IMR-90 (cell line): ENCODE measurements around the gene LNP1. TPM values are rescaled to one million over a fixed set of nuclear protein-coding genes. Genes with fewer than 3 reads are reported as not detected.

Experiments used
- ATAC-seq: fragments of 200-7000 bp; cut with Tn5 transposase; 2 replicates; pipeline ENCODE4 v1.9.1; 2020; ENCODE audit warnings: low read depth, mild to moderate bottlenecking, moderate library complexity
- BruUV-seq: library from RNA; stranded (reverse); fragments of 400-500 nt; replicated peaks from 2 replicates; lab custom pipeline; 2021; lab: Mats Ljungman, UMichigan
- CTCF ChIA-PET: fragments of 300-600 bp; formaldehyde crosslinking; extraction: SDS; loops from one replicate; lab custom pipeline; 2021; ENCODE audit warnings: antibody characterized with exemption; lab: Yijun Ruan, JAX
- POLR2A ChIA-PET: fragments of 300-600 bp; sonication (Branson Sonifier 250); formaldehyde crosslinking; loops from one replicate; lab custom pipeline; 2022; ENCODE audit warnings: antibody characterized with exemption; ENCODE audit not compliant: unreplicated experiment; lab: Charles Lee
- DNase-seq: peaks from one replicate; pipeline ENCODE4 v3.0.0; 2013
- H2AFZ ChIP-seq: replicated peaks from 2 replicates; pipeline ENCODE3; 2013; ENCODE audit warnings: low read length, mild to moderate bottlenecking; ENCODE audit not compliant: poor library complexity
- H2AK5ac ChIP-seq: 2 replicates; pipeline ENCODE4 v1.6.1; 2013; ENCODE audit warnings: low read depth, low read length, inconsistent platforms
- H2AK9ac ChIP-seq: replicated peaks from 2 replicates; pipeline ENCODE3; 2013; ENCODE audit warnings: mild to moderate bottlenecking, low read depth, low read length, moderate library complexity; ENCODE audit not compliant: poor library complexity
- H2BK120ac ChIP-seq: 2 replicates; pipeline ENCODE4 v1.6.1; 2013; ENCODE audit warnings: low read depth, low read length, inconsistent platforms
- H2BK15ac ChIP-seq: 3 replicates; pipeline ENCODE4 v1.6.1; 2013; ENCODE audit warnings: low read depth, low read length, inconsistent platforms
- H2BK20ac ChIP-seq: 2 replicates; pipeline ENCODE4 v1.6.1; 2013; ENCODE audit warnings: low read depth, mild to moderate bottlenecking, inconsistent platforms, low read length, moderate library complexity
- H2BK5ac ChIP-seq: 2 replicates; pipeline ENCODE4 v1.6.1; 2013; ENCODE audit warnings: mild to moderate bottlenecking, low read depth, low read length, inconsistent platforms; ENCODE audit not compliant: poor library complexity, severe bottlenecking
- H3K14ac ChIP-seq: replicated peaks from 2 replicates; pipeline ENCODE4 v1.6.1; 2013; ENCODE audit warnings: low read depth, low read length, inconsistent platforms
- H3K18ac ChIP-seq: 2 replicates; pipeline ENCODE4 v1.6.1; 2013; ENCODE audit warnings: low read depth, low read length, control low read depth
- H3K23ac ChIP-seq: 2 replicates; pipeline ENCODE4 v1.6.1; 2013; ENCODE audit warnings: low read depth, low read length, inconsistent platforms
- H3K27ac ChIP-seq: 2 replicates; pipeline ENCODE4 v1.5.1; 2013; ENCODE audit warnings: mild to moderate bottlenecking, control low read depth, low read length; ENCODE audit not compliant: insufficient read depth
- H3K27me3 ChIP-seq: 2 replicates; pipeline ENCODE4 v1.6.1; 2013; ENCODE audit warnings: low read length; ENCODE audit not compliant: control insufficient read depth, insufficient read depth
- H3K36me3 ChIP-seq: 2 replicates; pipeline ENCODE4 v1.6.1; 2013; ENCODE audit warnings: low read length, mixed read lengths; ENCODE audit not compliant: control insufficient read depth, insufficient read depth
- H3K4ac ChIP-seq: 2 replicates; pipeline ENCODE4 v1.6.1; 2013; ENCODE audit warnings: low read depth, low read length, inconsistent platforms
- H3K4me1 ChIP-seq: 2 replicates; pipeline ENCODE4 v1.6.1; 2013; ENCODE audit warnings: low read length, mixed read lengths; ENCODE audit not compliant: control insufficient read depth, insufficient read depth
- H3K4me2 ChIP-seq: 2 replicates; pipeline ENCODE4 v1.6.1; 2013; ENCODE audit warnings: low read depth, mild to moderate bottlenecking, control low read depth, low read length, moderate library complexity
- H3K4me3 ChIP-seq: 2 replicates; pipeline ENCODE4 v1.5.1; 2013; ENCODE audit warnings: low read depth, mild to moderate bottlenecking, control low read depth, low read length, moderate library complexity; ENCODE audit not compliant: insufficient read depth
- H3K56ac ChIP-seq: 2 replicates; pipeline ENCODE4 v1.6.1; 2013; ENCODE audit warnings: low read length, inconsistent platforms; ENCODE audit not compliant: insufficient read depth; ENCODE audit errors: extremely low read depth
- H3K79me1 ChIP-seq, 2 experiments: 2 replicates each; pipeline ENCODE4 v1.6.1; 2013; ENCODE audit warnings: low read length in 2 of 2, inconsistent platforms in 1 of 2, low read depth in 1 of 2
- H3K9ac ChIP-seq: 2 replicates; pipeline ENCODE4 v1.6.1; 2013; ENCODE audit warnings: low read depth, low read length, control low read depth
- H3K9me1 ChIP-seq: 2 replicates; pipeline ENCODE4 v1.6.1; 2013; ENCODE audit warnings: low read length, inconsistent platforms; ENCODE audit not compliant: insufficient read depth
- H3K9me3 ChIP-seq: 2 replicates; pipeline ENCODE4 v1.6.1; 2013; ENCODE audit warnings: low read length; ENCODE audit not compliant: control insufficient read depth, insufficient read depth
- H4K20me1 ChIP-seq: 2 replicates; pipeline ENCODE4 v1.6.1; 2013; ENCODE audit warnings: low read length, inconsistent platforms; ENCODE audit not compliant: insufficient read depth
- H4K5ac ChIP-seq: 2 replicates; pipeline ENCODE4 v1.6.1; 2013; ENCODE audit warnings: mild to moderate bottlenecking, low read depth, low read length, control low read depth
- H4K8ac ChIP-seq, 2 experiments: 2 replicates each; pipeline ENCODE4 v1.6.1; 2013; ENCODE audit warnings: low read depth in 2 of 2, low read length in 2 of 2, control low read depth in 1 of 2, inconsistent platforms in 1 of 2
- H4K91ac ChIP-seq: 2 replicates; pipeline ENCODE4 v1.6.1; 2013; ENCODE audit warnings: low read depth, low read length, inconsistent platforms; ENCODE audit not compliant: insufficient read depth
- BHLHE40 ChIP-seq: fragments of 150-350 bp; IDR thresholded peaks from 2 replicates; pipeline ENCODE4 v1.6.1; 2016; ENCODE audit warnings: mild to moderate bottlenecking, low read depth, low read length
- ELK1 ChIP-seq: fragments of 150-350 bp; IDR thresholded peaks from 2 replicates; pipeline ENCODE4 v1.6.1; 2016; ENCODE audit warnings: low read depth, mild to moderate bottlenecking, low read length, moderate library complexity, borderline replicate concordance
- FOS ChIP-seq: fragments of 150-350 bp; IDR thresholded peaks from 2 replicates; pipeline ENCODE4 v1.6.1; 2016; ENCODE audit warnings: low read depth, low read length
- MAZ ChIP-seq: IDR thresholded peaks from 2 replicates; pipeline ENCODE4 v1.6.1; 2012; ENCODE audit warnings: low read depth, mild to moderate bottlenecking, low read length, improper control_type of control experiment, moderate library complexity, borderline replicate concordance
- MXI1 ChIP-seq: IDR thresholded peaks from 2 replicates; pipeline ENCODE4 v1.6.1; 2012; ENCODE audit warnings: low read depth, mild to moderate bottlenecking, low read length, moderate library complexity, borderline replicate concordance
- RAD21 ChIP-seq: IDR thresholded peaks from 2 replicates; pipeline ENCODE4 v1.6.1; 2012; ENCODE audit warnings: low read length, improper control_type of control experiment
- WGBS, 2 experiments: methylation state at CpG; one replicate each; pipeline versions ENCODE4 v1.1.5 to v1.1.7; 2013; ENCODE audit warnings: missing lambda C conversion rate in 2 of 2; ENCODE audit not compliant: insufficient read length in 1 of 2; ENCODE audit errors: extremely low coverage in 2 of 2; 5-methylcytosine and 5-hydroxymethylcytosine counted together
- dilution Hi-C: fragments of 300-500 bp; cut with HindIII; formaldehyde crosslinking; loops from one replicate; pipeline ENCODE4 v1.14.3; 2018; ENCODE audit warnings: low sequenced_read_pairs; ENCODE audit not compliant: unreplicated experiment
- in situ Hi-C: fragments of 300-500 bp; cut with MboI; formaldehyde crosslinking; loops from 3 replicates; pipeline ENCODE4 v1.14.3; 2019; ENCODE audit warnings: low sequenced_read_pairs, inconsistent platforms, mixed read lengths
- intact Hi-C: fragments of 100-400 bp; cut with micrococcal nuclease; formaldehyde crosslinking; loops from 2 replicates; pipeline ENCODE4 v1.10.0; 2022
- polyA plus RNA-seq, 3 experiments: library from polyadenylated mRNA; depleted of rRNA; stranded (reverse); fragments of >200 nt; gene quantifications; 2 replicates each; pipeline ENCODE4 v1.2.3, GENCODE V29; 2012; ENCODE audit warnings: low replicate concordance in 1 of 3
- total RNA-seq: library from RNA; depleted of rRNA; stranded (reverse); fragments of >200 nt; gene quantifications from 2 replicates; pipeline ENCODE4 v1.2.3, GENCODE V29; 2012; rRNA removed

The LNP1 gene
- total and polyA plus RNA-seq, 2 of the 4 experiments (the other 2 are of a cell fraction): 2.2 to 2.4 TPM

- intact Hi-C loops: no loop called here
- H4K8ac ChIP-seq: no peak overlapping the region
- WGBS, 2 experiments: no CpG with 5 or more reads among the region's 1 CpG
These were observed 102.1 kb downstream of the LNP1 start for GRCh38 chr3:100503448-100503847.

More at GRCh38 chr3:100503448-100503847, 102.1 kb downstream of the LNP1 start:
- Histone ChIP-seq H3K4me3 (no peak overlapping the region), H2BK20ac (no peak overlapping the region), H2BK5ac (no peak overlapping the region), H3K56ac (no peak overlapping the region), H3K4me2 (no peak overlapping the region), H3K14ac (no peak overlapping the region), H3K36me3 (peaks cover 3% of the 10 kb centered on the region), H3K4ac (no peak overlapping the region), H3K79me1 (peaks cover 11% of the 10 kb centered on the region in 2 experiments; a peak in 3 of 4 replicates), H2AK5ac (no peak overlapping the region), H4K91ac (no peak overlapping the region), H2AK9ac (no peak overlapping the region), H3K9me3 (peaks cover 4% of the 10 kb centered on the region; the same call in 1 of the 2 replicates), H2AFZ (no peak overlapping the region), H4K5ac (no peak overlapping the region), H2BK120ac (no peak overlapping the region), H4K20me1 (no peaks in the 10 kb centered on the region), H3K9ac (no peak overlapping the region), H3K27me3 (no peaks in the 10 kb centered on the region), H3K23ac (no peak overlapping the region), H2BK15ac (no peak overlapping the region), H3K27ac (no peak overlapping the region), H3K9me1 (no peaks in the 10 kb centered on the region; the same call in 1 of the 2 replicates), H3K4me1 (0 out of 2 replicates have a peak, but pooled peaks cover 2% of the 10 kb centered on the region), H3K18ac (no peak overlapping the region)
- ChIA-PET POLR2A (interaction anchor here (0.6 kb wide), 1 partner anchor 10 kb away, joined by 6 read pairs; no protein-coding TSS in a partner anchor), CTCF (no interaction called here)
- ATAC-seq (no peak), DNase-seq (no peak)
- in situ Hi-C loops: no loop called here
- no peak for TF ChIP-seq MAZ
- TF ChIP-seq MXI1: no peak
- TF ChIP-seq RAD21: no peak
- TF ChIP-seq BHLHE40: no peak
- no peak for TF ChIP-seq FOS
- TF ChIP-seq ELK1: no peak
- dilution Hi-C loops: no loop called here
- no TSS peak for BruUV-seq

Other genes with a start within 250 kb of the LNP1 start
- gene TBC1D23, start 140.5 kb upstream of the LNP1 start, total RNA-seq: 67.0 and 123 TPM in 2 replicates
- gene TBC1D23, start 140.5 kb upstream of the LNP1 start, polyA plus RNA-seq (2012; rRNA removed): 16.3 and 21.2 TPM in 2 replicates
- 12.4 and 13.3 TPM in 2 replicates for gene NIT2, start 66.8 kb upstream of the LNP1 start, total RNA-seq
- 25.7 and 27.1 TPM in 2 replicates for gene NIT2, start 66.8 kb upstream of the LNP1 start, polyA plus RNA-seq (2012; rRNA removed)
- gene TOMM70, start 450 bp upstream of the LNP1 start, total RNA-seq: 35.1 and 50.0 TPM in 2 replicates
- gene TOMM70, start 450 bp upstream of the LNP1 start, polyA plus RNA-seq (2012; rRNA removed): 19.8 and 24.6 TPM in 2 replicates
- 13.6 and 20.8 TPM in 2 replicates for gene TMEM45A, start 91.1 kb downstream of the LNP1 start, total RNA-seq
- gene TMEM45A, start 91.1 kb downstream of the LNP1 start, polyA plus RNA-seq (2012; rRNA removed): 17.1 and 21.7 TPM in 2 replicates
- gene ADGRG7, start 208.1 kb downstream of the LNP1 start, total RNA-seq: not detected in 2 replicates
- not detected in 2 replicates for gene ADGRG7, start 208.1 kb downstream of the LNP1 start, polyA plus RNA-seq (2012; rRNA removed)